ENCODE data around the gene AAK1.

Gene AAK1

DNA sequence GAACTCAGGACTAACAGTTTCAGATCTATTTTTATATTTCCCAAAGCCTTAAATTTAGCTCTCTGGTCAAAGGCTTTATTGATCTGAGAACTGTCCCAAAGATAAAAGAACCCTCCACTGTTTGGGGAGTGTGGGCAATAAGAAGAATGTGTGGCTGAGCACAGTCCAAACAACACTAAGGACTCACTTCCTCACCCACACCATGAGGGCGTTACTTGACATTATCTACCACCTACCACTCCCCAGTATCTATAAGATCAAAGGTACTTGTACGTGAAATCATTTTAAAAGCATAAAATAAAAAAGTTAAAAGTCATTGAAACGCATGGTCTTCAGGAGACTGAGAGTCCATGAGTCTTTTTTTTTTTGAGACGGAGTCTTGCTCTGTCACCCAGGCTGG is 151.7 kb downstream of the AAK1 start:
- no peak for DNase-seq (ENCODE audit: low read depth)

DNA sequence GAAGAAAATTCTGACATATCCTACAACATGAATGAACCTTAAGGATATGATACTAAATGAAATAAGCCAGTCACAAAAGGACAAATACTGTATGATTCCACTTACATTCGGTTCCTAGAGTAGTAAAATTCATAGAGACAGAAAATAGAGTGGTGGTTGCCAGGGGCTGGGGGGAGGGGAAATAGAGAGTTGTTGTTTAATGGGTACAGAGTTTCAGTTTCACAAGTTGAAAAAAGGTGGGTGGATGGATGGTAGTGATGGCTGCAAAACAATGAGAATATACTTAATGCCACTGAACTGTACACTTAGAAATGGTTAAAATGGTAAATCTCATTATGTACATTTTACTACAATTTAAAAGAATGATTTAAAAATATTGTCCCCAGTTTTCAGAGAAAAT is 153.1 kb downstream of the AAK1 start:
- no peak for DNase-seq (ENCODE audit: low read depth)

DNA sequence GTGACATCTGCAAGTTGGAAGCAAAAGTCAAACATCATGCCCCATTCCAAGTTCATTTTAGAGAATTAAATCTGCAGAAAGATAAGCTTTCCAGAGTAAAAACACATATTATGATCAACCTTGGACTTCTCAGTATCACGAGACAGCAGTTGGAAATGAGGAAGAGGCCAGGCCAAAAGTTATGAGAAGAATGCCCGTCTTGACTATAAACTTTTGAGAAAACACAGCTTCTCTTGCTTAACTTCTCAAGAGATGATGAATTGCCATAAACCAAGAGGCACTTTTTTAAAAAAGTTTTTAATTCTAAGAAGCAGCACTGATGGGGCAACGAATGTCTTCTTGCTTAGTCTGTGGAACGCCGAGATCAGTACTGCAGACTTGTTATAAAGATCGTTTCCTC is 153.7 kb downstream of the AAK1 start:
- DNase-seq (ENCODE audit: low read depth) = no peak

DNA sequence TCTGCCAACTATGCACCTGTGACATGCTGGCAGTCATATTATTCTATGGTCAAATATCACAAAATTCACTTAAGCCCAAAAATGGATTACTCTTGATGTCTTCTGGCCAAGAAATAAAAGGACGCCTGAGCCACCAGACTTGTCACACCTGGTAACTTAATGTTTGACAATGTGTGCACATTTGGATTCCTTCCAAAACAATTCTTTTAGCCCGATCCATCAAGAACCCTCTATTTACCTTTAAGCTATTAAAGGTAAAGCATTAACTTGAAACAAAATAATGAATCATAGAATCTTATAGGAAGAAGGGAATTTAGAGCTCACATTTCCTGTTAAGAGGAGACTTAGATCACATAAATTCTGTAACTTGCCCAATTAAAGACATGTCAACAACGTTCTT is 159.8 kb downstream of the AAK1 start:
- no peak for DNase-seq (ENCODE audit: low read depth)

DNA sequence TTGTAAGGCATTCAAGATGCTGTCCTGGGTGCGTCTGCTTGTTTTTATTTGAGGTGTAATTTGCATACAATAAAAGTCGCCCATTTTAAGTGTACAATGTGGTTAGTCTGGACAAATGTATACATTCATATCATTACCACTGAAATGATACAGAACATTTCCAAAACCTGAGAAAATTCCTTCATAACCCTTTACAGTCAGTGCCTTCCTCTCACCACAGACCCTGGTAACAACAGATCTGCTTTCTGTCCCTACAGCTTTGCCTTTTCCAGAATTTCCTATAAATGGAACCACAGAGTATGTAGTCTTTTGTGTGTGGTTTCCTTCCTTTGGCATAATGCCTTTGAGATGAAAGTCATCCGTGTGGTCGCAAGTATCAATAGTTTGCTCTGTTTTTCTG is 160.5 kb downstream of the AAK1 start:
- DNase-seq (ENCODE audit: low read depth) = no peak

DNA sequence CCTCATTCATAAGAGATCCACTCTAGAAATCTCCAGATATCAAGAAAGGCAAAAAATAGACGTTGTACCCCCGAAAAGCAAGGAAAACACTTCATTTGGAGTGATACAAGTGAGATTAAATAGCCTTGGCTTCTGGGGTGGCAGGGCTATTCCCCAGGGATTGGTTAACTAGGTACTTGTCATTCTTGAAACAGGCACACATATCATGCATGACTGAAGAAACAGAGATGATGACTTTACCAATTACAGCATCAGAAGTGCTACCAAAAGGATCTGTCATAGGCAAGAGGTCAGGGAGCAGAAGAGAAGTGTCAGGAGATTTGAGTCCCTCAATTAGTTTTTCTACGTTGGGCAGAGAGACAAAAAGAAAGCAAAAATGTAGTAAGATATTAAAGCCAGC is 161.1 kb downstream of the AAK1 start:
- DNase-seq (ENCODE audit: low read depth) = no peak

DNA sequence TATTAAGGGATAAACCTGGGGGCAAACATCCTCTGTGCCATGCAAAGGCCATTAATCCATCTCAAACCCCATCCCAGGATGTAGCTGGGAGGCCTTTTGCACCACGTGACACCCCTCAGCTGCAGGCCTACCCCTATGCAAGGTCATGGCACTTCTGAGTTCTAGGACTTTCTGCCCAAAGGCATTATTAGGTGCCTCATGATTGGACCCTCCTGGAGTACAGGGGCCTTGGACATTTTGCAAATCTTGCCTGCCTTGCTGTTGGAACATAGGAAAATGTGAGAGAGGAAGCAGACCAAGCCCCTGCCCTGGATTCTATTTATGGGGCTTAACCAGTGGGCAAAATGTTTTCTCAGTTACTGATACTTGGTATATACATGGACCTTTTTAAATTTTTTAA is 162.1 kb downstream of the AAK1 start:
- DNase-seq (ENCODE audit: low read depth) = no peak

DNA sequence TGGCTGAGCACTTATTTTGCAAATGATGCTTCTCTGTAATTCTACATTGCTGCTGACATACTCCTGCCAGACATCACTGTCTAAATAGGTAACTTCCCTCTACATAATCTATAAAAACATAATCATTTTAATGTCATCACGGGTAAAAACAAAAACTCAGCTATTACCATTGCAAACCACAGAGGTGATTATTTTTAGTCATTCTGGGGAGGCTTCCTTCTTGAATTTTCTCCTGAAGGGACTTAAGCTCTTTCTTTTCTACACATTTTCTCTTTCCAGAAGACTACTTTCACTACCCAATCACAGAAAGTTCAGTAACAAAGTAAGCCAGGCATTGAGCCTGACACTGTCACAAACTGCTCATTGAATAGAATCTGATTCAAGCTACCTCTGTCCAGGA is 165.9 kb downstream of the AAK1 start:
- no peak for DNase-seq (ENCODE audit: low read depth)

DNA sequence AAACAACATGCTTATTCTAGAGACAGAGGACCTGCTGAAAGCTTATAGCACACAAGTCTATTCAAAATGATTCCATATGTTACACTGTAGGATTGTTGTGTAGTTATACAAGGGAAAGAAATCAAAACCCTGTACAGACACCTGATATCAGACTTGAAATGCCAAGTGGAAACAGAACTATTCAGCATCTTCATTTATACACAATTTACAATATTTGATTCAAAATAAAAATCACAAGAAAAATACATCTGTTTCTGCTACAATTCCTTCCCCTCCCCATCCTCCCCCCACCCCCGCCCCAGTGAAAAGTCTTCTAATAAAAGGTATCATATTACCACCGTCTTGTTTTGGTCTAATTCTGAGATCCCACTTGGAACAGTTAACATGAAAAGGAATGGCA is 168.9 kb downstream of the AAK1 start:
- no peak for DNase-seq (ENCODE audit: low read depth)

DNA sequence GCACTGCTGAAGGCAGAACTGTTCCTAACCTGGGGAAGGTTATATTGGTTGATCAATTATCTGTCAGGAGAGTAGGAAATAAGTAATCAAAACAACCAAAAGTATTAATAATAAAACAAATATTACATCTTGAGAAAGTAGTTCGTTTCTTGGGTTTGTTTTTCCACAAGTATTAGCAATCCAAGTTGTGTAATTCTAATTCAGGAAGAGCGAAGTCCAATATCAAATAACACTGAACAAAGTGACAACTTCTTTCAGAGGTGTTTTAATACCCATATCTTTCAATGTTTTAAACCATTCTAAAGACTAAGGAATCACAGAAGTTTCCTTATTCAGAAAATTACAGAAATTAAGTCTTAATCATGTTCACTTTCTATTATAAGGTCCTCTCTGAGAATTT is 171.7 kb downstream of the AAK1 start:
- no peak for DNase-seq (ENCODE audit: low read depth)

DNA sequence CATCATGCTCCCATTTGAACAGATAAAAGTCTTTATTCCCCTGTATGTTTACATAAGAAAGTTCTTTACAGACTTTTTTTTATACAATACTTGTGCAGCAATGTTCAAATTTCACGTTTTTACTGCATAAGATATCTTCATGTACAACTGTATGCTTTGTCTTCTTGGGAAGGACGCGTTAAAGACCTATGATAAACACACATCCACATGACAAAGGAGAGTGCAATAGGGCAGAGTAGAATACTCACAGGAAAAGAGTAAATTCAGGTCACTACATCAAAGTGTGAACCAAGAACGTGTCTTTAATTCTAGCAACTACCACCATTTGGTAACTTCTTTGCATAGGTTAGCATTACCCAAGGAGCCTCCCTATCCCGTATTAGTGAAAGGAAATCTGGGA is 172.6 kb downstream of the AAK1 start:
- no peak for DNase-seq (ENCODE audit: low read depth)

DNA sequence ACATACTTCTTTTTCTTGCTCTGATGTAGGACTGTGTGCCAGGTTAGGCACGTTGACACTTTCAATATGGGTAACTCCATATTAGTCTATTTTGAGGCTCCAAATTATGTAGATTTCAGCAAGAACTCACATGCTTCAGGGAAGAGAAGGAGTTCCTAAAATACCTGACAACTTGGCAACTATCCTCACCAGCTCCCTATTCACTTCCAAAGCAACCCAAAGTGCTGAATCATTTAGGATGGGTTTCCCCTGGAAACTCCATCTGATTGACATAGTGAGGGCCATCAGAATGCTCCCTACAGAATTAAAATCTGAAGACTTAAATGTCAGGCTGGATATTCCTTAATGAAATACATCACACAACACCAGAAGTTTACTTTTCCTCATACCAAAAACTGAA is 173.8 kb downstream of the AAK1 start:
- no peak for DNase-seq (ENCODE audit: low read depth)

DNA sequence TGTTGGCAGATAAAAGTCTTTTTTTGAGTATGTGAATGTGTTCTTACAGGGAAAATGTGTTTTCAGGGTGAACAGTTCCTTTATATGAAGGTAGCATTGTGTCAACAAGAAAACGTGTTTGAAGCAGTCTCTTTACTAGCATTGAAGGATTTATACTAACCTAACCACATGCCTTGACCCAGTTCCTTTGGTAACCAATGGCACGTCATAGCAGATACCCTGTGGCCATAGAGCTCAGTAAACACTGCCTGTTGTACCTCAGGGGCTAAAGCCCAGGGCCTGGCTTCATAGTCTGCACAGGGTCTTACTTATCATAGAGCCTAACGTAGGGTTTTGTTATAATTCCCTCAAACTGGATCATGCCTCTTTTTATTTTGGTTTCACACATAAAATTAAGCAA is 174.2 kb downstream of the AAK1 start:
- DNase-seq (ENCODE audit: low read depth) = no peak

DNA sequence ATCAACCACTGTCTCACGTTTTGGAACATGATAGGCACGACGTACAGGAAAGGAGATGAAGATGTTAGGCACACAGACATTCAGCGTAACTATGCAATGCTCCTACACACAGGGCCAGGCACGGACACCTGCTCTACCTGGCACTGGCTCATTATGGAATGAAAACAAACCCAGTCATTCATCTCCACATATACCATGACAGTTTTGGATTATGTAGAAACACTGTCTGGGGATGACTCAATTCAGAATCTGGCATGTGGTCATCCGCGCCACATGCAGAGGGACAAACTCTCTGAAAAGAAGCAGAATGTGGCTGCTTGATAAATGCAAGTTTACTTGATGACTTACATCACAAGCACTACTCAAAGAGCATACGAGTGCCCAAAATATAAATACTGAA is 176.8 kb downstream of the AAK1 start:
- DNase-seq (ENCODE audit: low read depth) = no peak

DNA sequence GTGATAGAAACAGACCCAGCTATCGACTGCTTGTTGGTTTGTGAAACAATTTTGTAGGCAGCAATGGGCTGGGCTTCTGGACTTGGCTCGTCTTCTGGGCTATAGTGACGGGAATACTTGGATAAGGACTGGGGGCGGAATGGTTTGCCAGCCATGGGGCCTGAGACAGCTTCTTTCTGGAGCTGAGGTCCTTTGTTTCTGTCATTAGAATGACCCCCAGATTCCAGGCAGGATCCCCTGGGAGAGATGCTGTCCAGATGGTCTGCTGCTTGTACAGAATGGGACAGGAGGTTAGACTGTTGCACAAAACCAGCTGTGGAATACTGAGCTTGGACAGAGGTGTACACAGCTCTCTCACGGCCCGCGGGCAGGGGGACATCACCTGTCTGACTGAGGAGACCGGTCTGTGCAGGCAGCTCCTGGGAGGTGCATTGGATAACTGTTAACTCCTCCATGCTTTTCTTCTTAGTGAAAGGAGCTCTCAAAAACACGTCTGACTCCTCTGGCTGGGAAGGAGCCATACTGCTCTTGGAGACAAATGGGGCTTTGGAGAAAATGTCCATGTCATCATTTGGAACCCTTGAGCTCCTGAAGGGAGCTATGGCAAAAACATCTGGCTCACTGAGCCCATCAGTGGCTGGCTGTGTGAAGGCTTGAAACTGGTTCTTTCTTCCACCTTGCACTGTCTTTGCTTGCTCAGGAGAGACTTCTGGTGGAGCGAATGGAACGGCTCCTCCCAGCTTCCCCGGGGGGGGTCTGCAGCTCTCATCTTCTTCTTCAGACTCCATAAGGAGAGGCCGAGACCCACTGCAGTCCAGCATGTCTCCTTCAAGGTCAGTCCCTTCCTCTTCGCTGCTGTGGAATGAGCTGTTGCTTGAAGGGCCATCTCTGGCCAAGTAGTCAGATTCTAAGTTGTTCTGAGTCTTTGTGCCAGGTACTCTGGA is 177.8 kb downstream of the AAK1 start:
- DNase-seq (ENCODE audit: low read depth) = no peak

DNA sequence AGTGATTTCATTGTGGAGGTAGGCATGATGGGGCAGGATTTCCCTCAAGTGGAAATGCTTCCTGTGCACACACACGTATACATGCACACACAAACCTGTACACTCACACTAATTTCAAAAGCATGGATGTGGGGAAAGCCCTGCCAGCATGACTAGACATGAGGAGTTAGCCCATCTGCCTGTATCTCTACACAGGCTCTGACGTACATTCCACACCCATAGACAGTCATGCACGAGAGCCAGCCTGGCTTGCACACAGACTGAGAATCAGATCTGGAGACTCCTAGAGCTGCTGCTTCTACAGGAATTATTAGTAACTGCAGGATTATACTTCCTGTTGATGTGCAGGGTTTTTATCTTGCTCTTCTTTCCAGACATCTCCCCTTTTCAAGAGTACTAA is 179.0 kb downstream of the AAK1 start:
- DNase-seq (ENCODE audit: low read depth) = no peak

DNA sequence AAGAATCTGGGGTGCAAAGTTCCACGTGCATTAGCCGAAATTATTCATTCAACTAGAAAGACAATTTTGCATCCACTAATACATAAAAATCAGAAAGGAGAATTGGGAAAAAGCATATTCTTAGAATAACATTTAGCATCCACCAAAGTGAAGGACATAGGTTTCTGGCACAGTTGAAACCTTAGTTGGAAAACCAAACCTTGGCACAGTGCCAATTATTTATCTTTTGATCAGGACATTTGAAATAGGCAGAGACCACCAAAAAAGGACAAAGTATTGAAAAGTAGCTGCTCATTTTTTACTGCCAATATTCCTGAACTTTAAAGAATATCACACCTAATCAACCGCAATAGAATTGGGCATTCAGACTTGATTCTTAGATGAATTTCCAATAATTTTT is 180.8 kb downstream of the AAK1 start:
- no peak for DNase-seq (ENCODE audit: low read depth)

DNA sequence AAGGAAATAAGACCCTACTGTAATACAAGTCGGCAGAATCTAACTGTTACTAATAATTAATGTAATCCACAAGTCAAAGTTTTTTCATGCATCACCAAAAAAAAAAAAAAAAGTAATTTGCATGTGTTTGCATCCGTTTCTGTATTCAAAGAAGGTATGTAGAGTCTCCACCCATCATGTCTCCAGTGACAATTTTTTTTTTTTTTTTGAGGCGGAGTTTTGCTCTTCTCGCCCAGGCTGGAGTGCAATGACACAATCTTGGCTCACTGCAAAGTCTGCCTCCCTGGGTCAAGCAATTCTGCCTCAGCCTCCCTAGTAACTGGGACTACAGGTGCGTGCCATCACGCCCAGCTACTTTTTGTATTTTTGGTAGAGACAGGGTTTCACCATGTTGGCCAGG is 182.1 kb downstream of the AAK1 start:
- no peak for DNase-seq (ENCODE audit: low read depth)

DNA sequence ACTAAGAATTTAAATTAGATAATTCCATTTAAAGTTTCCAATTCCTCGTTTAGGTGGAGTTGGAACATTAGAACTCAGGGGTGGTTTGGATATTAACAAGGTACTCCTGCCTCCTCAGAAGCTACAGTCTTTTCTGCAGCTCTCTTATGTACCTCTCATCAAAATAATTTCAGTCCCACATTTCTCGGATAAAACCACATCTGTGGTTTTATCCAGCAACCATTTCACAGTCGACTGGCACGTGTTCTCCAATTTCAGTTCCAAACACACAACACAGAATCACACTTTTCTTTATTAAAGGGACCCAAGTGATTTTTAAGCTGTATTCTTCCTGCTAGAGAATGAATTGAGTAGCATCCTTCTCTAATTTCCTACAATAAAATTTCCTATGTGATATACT is 183.6 kb downstream of the AAK1 start:
- DNase-seq (ENCODE audit: low read depth) = no peak

DNA sequence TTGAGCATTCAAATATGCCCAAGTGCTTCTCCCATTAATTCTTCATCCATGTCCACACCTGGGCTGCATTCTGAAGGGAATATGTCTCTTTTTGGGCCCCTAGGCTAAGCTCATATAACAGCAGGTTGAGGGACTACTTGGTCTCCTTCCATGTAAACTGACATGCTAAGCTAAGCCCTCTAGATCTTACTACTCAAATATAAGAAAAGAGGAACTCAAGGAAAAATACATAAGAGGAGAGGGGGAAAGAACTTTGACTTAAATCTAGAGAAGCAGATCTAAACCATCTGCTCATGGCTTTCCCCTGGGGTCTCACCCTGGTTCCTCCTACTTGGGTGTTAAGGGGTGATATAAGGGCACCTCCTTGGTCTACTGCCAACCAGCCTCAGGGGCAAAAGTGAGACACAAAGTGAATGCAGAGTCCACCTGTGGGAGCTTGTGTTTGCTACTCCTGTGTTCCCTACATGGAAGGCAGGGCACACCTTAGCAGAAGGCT is 186.5 kb downstream of the AAK1 start:
- no peak for DNase-seq (ENCODE audit: low read depth)

DNA sequence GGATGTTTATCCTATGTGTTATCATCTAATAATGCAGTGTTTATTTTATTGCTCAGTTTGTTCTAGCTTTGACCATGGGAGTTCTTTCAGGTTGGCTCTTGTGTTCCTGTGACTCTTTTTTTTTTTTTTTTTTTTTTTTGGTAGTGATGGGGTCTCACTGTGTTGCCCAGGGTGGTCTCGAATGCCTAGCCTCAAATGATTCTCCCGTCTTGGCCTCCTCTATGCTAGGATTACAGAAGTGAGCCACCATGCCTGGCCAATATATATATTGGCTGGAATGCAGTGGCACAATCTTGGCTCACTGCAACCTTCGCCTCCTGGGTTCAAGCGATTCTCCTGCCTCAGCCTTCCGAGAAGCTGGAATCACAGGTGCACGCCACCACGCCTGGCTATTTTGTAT is 187.4 kb downstream of the AAK1 start:
- DNase-seq (ENCODE audit: low read depth) = no peak

DNA sequence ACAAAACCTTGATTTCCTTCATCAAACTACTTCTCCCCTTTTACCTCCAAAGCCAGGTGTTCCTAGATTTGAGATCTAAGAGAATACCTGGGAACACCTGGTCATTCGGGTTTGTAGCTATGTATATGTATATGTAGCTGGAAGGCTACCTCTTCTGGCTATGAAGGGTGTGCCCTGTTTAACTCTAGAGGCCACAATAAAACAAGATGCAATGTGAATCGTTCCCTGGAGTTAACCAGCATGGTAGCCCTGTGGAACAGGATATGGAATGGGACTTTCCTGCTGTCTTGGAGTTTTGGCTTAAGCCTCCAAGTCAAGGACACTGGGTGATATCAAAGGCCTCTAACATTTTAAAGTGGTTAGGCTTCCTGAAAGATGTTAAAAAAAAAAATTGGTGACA is 188.6 kb downstream of the AAK1 start:
- no peak for DNase-seq (ENCODE audit: low read depth)

DNA sequence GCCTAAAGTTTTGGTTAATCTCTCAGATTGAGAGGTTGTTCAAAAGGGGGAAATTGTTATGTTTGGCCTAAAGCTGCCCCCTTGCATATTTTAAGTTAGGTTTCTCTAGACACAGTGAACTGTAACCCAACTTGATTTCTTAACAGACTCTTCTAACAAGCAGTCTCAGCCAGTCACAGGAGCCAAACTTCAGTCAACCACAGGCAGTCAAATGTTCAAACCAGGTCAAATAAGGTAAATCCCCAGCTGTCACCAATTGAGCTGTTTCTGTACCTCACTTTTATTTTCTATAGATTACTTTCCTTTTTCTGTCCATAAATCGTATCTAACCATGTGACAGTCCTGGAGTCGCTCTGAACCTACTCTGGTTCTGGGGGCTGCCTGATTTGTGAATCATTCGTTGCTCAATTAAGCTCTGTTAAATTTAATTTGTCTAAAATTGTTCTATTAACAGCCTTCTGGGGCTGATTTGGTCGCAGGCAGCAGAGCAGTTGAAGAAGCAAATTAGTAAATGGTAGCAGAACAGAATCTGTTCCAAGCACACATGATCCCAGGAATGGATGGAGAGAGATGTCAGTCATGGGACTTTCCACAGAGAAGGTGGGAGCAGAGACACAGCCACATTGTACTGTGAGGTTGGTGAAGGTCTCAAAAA is 189.9 kb downstream of the AAK1 start:
- DNase-seq (ENCODE audit: low read depth) = no peak

DNA sequence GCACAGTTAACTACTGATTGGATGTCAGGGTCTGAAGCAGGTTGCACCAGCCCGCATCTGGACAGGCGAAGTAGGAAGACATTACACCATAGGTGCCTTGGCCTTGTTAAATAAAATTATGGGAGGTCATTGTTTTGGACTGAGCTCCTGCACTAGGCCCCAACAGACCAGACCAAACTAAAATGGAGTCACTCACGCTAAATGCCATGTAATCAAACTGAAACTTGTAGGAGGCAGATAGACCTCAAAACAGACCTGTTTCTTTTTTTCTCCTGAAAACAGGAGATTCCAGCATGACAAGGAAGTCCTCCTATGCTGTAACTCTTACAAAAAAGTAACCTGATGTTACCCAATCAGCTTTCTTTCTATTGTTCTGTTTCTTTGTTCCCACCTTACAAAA is 190.9 kb downstream of the AAK1 start:
- DNase-seq (ENCODE audit: low read depth) = no peak
